ENCODE measurements around the gene RRP36. TPM values are rescaled to one million over a fixed set of nuclear protein-coding genes. Genes with fewer than 3 reads are reported as not detected.

Gene RRP36
- total and polyA plus RNA-seq, 9 of the 15 experiments (the other 6 are each of a cell fraction or from before 2014, with no cell fraction given), result 27.6 to 150 (median 114) TPM

- TF ChIP-seq HMBOX1 (IDR thresholded peaks at IDR 0.05), result peak; percentile 79
- TF ChIP-seq BRD9 (IDR thresholded peaks at IDR 0.05; ENCODE audit: low read depth, partially characterized antibody), result no peak
- TF ChIP-seq TAF1 (IDR thresholded peaks at IDR 0.05; ENCODE audit: control insufficient read depth, extremely low read depth, insufficient read depth, low read length, severe bottlenecking), result peak; percentile 93
- TF ChIP-seq, protein P1, sequence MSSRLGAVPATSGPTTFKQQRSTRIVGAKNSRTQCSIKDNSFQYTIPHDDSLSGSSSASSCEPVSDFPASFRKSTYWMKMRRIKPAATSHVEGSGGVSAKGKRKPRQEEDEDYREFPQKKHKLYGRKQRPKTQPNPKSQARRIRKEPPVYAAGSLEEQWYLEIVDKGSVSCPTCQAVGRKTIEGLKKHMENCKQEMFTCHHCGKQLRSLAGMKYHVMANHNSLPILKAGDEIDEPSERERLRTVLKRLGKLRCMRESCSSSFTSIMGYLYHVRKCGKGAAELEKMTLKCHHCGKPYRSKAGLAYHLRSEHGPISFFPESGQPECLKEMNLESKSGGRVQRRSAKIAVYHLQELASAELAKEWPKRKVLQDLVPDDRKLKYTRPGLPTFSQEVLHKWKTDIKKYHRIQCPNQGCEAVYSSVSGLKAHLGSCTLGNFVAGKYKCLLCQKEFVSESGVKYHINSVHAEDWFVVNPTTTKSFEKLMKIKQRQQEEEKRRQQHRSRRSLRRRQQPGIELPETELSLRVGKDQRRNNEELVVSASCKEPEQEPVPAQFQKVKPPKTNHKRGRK (tag; IDR thresholded peaks at IDR 0.05), result no peak
- peak; percentile 89 for TF ChIP-seq L3MBTL2 (IDR thresholded peaks at IDR 0.05)
- no peak for TF ChIP-seq RBM14 (IDR thresholded peaks at IDR 0.05; ENCODE audit: borderline replicate concordance, insufficient read depth, low read depth, low read length)
- peak; percentile 61 for TF ChIP-seq RNF2 (IDR thresholded peaks at IDR 0.05)
- TF ChIP-seq E2F4 (CRISPR knock-in tag; IDR thresholded peaks at IDR 0.05; ENCODE audit: low read depth), result 0 out of 2 replicates have a peak, but pooled peaks have one; percentile 32
- TF ChIP-seq SIN3A (IDR thresholded peaks at IDR 0.05; ENCODE audit: borderline replicate concordance in 2 of 2, control insufficient read depth in 1 of 2, low read depth in 2 of 2, low read length in 2 of 2), result peak; percentile 50 to 92; a peak in 1 of 4 replicates
- TF ChIP-seq TBP (optimal IDR thresholded peaks at IDR 0.05; ENCODE audit: low read depth, low read length), result peak; percentile 91
- TF ChIP-seq IFI16 (CRISPR knock-in tag; IDR thresholded peaks at IDR 0.05), result no peak
- 0 out of 2 replicates have a peak, but pooled peaks have one; percentile 47 for TF ChIP-seq FOXK1 (CRISPR knock-in tag; IDR thresholded peaks at IDR 0.05; ENCODE audit: borderline replicate concordance)
- peak; percentile 19; the same call in 1 of the 2 replicates for TF ChIP-seq MAFK (IDR thresholded peaks at IDR 0.05; ENCODE audit: low read length)
- peak; percentile 87; the same call in 1 of the 2 replicates for TF ChIP-seq ETV5 (CRISPR knock-in tag; IDR thresholded peaks at IDR 0.05; ENCODE audit: low read depth)
- TF ChIP-seq RBM15 (IDR thresholded peaks at IDR 0.05; ENCODE audit: insufficient read depth, low read length), result no peak
- 0 out of 2 replicates have a peak, but pooled peaks have one; percentile 5 for TF ChIP-seq JUN (IDR thresholded peaks at IDR 0.05; ENCODE audit: borderline replicate concordance, low read depth, low read length)
- no peak for TF ChIP-seq JUN (CRISPR knock-in tag; IDR thresholded peaks at IDR 0.05; ENCODE audit: borderline replicate concordance)
- no peak for TF ChIP-seq SLC30A9 (CRISPR knock-in tag; IDR thresholded peaks at IDR 0.05)
- peak; percentile 19; the same call in 1 of the 2 replicates for TF ChIP-seq NFIC (IDR thresholded peaks at IDR 0.05)
- TF ChIP-seq, protein P2, sequence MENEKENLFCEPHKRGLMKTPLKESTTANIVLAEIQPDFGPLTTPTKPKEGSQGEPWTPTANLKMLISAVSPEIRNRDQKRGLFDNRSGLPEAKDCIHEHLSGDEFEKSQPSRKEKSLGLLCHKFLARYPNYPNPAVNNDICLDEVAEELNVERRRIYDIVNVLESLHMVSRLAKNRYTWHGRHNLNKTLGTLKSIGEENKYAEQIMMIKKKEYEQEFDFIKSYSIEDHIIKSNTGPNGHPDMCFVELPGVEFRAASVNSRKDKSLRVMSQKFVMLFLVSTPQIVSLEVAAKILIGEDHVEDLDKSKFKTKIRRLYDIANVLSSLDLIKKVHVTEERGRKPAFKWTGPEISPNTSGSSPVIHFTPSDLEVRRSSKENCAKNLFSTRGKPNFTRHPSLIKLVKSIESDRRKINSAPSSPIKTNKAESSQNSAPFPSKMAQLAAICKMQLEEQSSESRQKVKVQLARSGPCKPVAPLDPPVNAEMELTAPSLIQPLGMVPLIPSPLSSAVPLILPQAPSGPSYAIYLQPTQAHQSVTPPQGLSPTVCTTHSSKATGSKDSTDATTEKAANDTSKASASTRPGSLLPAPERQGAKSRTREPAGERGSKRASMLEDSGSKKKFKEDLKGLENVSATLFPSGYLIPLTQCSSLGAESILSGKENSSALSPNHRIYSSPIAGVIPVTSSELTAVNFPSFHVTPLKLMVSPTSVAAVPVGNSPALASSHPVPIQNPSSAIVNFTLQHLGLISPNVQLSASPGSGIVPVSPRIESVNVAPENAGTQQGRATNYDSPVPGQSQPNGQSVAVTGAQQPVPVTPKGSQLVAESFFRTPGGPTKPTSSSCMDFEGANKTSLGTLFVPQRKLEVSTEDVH (IDR thresholded peaks at IDR 0.05; ENCODE audit: low read depth, partially characterized antibody), result peak; percentile 81
Observed at GRCh38 chr6:42978839-42979522, 42.4 kb upstream of the RRP36 start, which contains the start of gene PEX6 (continued).

Data from K562 (cell line).